ENCODE data around the gene CDK13. TPM values are rescaled to one million over a fixed set of nuclear protein-coding genes. Genes with fewer than 3 reads are reported as not detected.

Gene CDK13
- total RNA-seq = 10 to 100 TPM; 34.7 to 37.7 TPM

- H3K36me3 ChIP-seq = no peaks in the 10 kb centered on the region
- H3K27me3 ChIP-seq = no peaks in the 10 kb centered on the region
- H3K4me1 ChIP-seq = peaks cover 0 to 29% of the 10 kb centered on the region in 2 donors
- TF ChIP-seq, protein P1, sequence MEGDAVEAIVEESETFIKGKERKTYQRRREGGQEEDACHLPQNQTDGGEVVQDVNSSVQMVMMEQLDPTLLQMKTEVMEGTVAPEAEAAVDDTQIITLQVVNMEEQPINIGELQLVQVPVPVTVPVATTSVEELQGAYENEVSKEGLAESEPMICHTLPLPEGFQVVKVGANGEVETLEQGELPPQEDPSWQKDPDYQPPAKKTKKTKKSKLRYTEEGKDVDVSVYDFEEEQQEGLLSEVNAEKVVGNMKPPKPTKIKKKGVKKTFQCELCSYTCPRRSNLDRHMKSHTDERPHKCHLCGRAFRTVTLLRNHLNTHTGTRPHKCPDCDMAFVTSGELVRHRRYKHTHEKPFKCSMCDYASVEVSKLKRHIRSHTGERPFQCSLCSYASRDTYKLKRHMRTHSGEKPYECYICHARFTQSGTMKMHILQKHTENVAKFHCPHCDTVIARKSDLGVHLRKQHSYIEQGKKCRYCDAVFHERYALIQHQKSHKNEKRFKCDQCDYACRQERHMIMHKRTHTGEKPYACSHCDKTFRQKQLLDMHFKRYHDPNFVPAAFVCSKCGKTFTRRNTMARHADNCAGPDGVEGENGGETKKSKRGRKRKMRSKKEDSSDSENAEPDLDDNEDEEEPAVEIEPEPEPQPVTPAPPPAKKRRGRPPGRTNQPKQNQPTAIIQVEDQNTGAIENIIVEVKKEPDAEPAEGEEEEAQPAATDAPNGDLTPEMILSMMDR (IDR thresholded peaks at IDR 0.05) = no peak
- no peaks in the 10 kb centered on the region for H3K9me3 ChIP-seq
- H3K4me3 ChIP-seq = peak within 1 kb of the TSS; percentile 91 to 94
- DNase-seq (ENCODE audit: low spot score) = peak; percentile 70
- H3K27ac ChIP-seq = peak within 1 kb of the TSS; percentile 95 to 99
These were observed at the start of gene CDK13 for GRCh38 chr7:39949971-39950472. Gene CDK13 (plus strand): TSS chr7:39950256. CDS start chr7:39950642, 386 bp downstream.

DNA sequence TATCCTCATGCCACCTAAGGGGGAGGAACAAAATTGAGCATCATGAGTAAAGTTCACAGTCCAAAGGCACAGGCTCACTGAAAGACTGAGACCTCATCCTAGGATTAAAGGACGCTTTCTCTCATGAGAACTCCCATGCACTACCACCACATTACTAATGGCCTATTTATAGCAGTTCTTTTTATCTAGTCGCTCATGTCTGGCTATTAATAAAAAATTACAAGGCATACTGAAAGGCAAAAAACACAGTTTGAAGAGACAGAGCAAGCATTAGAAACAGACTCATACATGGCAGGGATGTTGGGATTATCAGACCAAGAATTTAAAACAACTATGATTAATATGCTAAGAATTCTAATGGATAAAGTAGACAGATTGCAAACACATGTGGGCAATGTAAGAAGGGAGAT is 46.0 kb upstream of the CDK13 start:
- Histone ChIP-seq H3K27ac (no peak overlapping the region), H3K27me3 (no peaks in the 10 kb centered on the region), H3K36me3 (no peaks in the 10 kb centered on the region), H3K9me3 (peaks cover 0 to 28% of the 10 kb centered on the region in 2 donors), H3K4me1 (no peaks in the 10 kb centered on the region), H3K4me3 (no peak overlapping the region)
- no peak for DNase-seq (ENCODE audit: low spot score)
- TF ChIP-seq, protein P1 (IDR thresholded peaks at IDR 0.05) = no peak

GRCh38 chr7:39908141-39908540 is 41.9 kb upstream of the CDK13 start:
- TF ChIP-seq, protein P1 (IDR thresholded peaks at IDR 0.05) = no peak
- DNase-seq (ENCODE audit: low spot score) = no peak
- Histone ChIP-seq H3K27me3 (no peaks in the 10 kb centered on the region), H3K27ac (no peak overlapping the region), H3K9me3 (peaks cover 0 to 28% of the 10 kb centered on the region in 2 donors), H3K4me1 (no peaks in the 10 kb centered on the region), H3K4me3 (no peak overlapping the region), H3K36me3 (no peaks in the 10 kb centered on the region)

- Histone ChIP-seq H3K4me3 (no peak overlapping the region), H3K27ac (no peak overlapping the region), H3K9me3 (peaks cover 0 to 27% of the 10 kb centered on the region in 2 donors), H3K4me1 (no peaks in the 10 kb centered on the region), H3K27me3 (no peaks in the 10 kb centered on the region), H3K36me3 (no peaks in the 10 kb centered on the region)
- TF ChIP-seq, protein P1 (IDR thresholded peaks at IDR 0.05) = no peak
- DNase-seq (ENCODE audit: low spot score) = no peak
These were observed 41.1 kb upstream of the CDK13 start for GRCh38 chr7:39908973-39909372.

DNA sequence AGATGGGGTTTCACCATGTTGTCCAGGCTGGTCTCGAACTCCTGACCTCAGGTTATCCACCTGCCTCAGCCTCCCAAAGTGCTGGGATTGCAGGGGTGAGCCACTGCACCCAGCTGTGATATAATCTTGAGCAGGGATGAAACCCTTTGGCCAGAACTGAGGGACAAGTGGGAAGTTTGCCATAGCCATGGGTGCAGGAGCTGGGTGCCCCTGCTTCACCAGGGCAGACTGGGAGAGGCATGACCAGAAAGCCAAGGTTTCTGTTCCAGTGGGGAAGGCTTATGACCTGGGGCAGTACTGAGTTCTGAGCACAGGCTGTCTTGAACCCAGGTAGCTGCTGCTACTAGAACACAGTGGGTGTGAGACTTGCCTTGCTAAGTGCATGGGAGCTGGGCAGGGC is 40.5 kb upstream of the CDK13 start:
- DNase-seq (ENCODE audit: low spot score) = no peak
- Histone ChIP-seq H3K4me3 (no peak overlapping the region), H3K4me1 (no peaks in the 10 kb centered on the region), H3K27me3 (no peaks in the 10 kb centered on the region), H3K36me3 (no peaks in the 10 kb centered on the region), H3K9me3 (peaks cover 0 to 21% of the 10 kb centered on the region in 2 donors), H3K27ac (no peak overlapping the region)
- TF ChIP-seq, protein P1 (IDR thresholded peaks at IDR 0.05) = no peak
